Measurements from ENCODE around the gene EEF2KMT. TPM values are rescaled to one million over a fixed set of nuclear protein-coding genes. Genes with fewer than 3 reads are reported as not detected.

Gene EEF2KMT
- total and polyA plus RNA-seq, 2 of the 13 experiments (the other 11 are each of a cell fraction or from before 2014, with no cell fraction given): 10.7 to 26.9 TPM

GRCh38 chr16:5097061-5097469 lies 530 bp downstream of the EEF2KMT start (continued):
- TF ChIP-seq ZNF407 (CRISPR knock-in tag; IDR thresholded peaks at IDR 0.05; ENCODE audit: not compliant biosample characterization): peak; percentile 82
- peak; percentile 66; the same call in 1 of the 2 replicates for TF ChIP-seq ZNF280B (CRISPR knock-in tag; IDR thresholded peaks at IDR 0.05; ENCODE audit: borderline replicate concordance)
- peak; percentile 43 for TF ChIP-seq AGO2 (optimal IDR thresholded peaks at IDR 0.05; ENCODE audit: low read depth, low read length)
- 0 out of 2 replicates have a peak, but pooled peaks have one; percentile 60 for TF ChIP-seq ZNF350 (CRISPR knock-in tag; IDR thresholded peaks at IDR 0.05; ENCODE audit: borderline replicate concordance, low read depth)
- TF ChIP-seq POLR2G (IDR thresholded peaks at IDR 0.05; ENCODE audit: low read depth, low read length): peak; percentile 40
- 0 out of 2 replicates have a peak, but pooled peaks have one; percentile 3 for TF ChIP-seq ZGPAT (CRISPR knock-in tag; IDR thresholded peaks at IDR 0.05)
- TF ChIP-seq ZNF431 (CRISPR knock-in tag; IDR thresholded peaks at IDR 0.05; ENCODE audit: borderline replicate concordance, low read depth): 0 out of 2 replicates have a peak, but pooled peaks have one; percentile 70
- peak; percentile 67; the same call in 1 of the 2 replicates for TF ChIP-seq ZNF746 (CRISPR knock-in tag; IDR thresholded peaks at IDR 0.05)
- TF ChIP-seq ZNF629 (CRISPR knock-in tag; conservative IDR thresholded peaks at IDR 0.05): peak; percentile 90
- TF ChIP-seq PLSCR1 (CRISPR knock-in tag; IDR thresholded peaks at IDR 0.05; ENCODE audit: borderline replicate concordance): 0 out of 2 replicates have a peak, but pooled peaks have one; percentile 69
- 0 out of 2 replicates have a peak, but pooled peaks have one; percentile 32 for TF ChIP-seq PAF1 (CRISPR knock-in tag; IDR thresholded peaks at IDR 0.05)
- peak; percentile 69; the same call in 1 of the 2 replicates for TF ChIP-seq ZXDC (CRISPR knock-in tag; IDR thresholded peaks at IDR 0.05)
- 0 out of 2 replicates have a peak, but pooled peaks have one; percentile 21 for TF ChIP-seq ZBTB1 (CRISPR knock-in tag; IDR thresholded peaks at IDR 0.05; ENCODE audit: borderline replicate concordance)
